Stimulated activated CD8-positive, alpha-beta memory T cell treated with anti-CD3 and anti-CD28 coated beads, Interleukin-12 subunit alpha, Interleukin-12 subunit beta, amount 100 ng/mL, for 24 hours (primary cell): ENCODE data around the gene TFR2.

Source experiments
- DNase-seq: peaks from one replicate; pipeline ENCODE4 v3.0.0-alpha.2; 2020; ENCODE audit errors: extremely low read depth

The TFR2 gene

GRCh38 chr7:100641463-100641859, at the start of gene TFR2:
TSS of gene TFR2 (minus strand) at chr7:100641552. CDS start at chr7:100641509, 43 bp downstream.
- no peak for DNase-seq

DNA sequence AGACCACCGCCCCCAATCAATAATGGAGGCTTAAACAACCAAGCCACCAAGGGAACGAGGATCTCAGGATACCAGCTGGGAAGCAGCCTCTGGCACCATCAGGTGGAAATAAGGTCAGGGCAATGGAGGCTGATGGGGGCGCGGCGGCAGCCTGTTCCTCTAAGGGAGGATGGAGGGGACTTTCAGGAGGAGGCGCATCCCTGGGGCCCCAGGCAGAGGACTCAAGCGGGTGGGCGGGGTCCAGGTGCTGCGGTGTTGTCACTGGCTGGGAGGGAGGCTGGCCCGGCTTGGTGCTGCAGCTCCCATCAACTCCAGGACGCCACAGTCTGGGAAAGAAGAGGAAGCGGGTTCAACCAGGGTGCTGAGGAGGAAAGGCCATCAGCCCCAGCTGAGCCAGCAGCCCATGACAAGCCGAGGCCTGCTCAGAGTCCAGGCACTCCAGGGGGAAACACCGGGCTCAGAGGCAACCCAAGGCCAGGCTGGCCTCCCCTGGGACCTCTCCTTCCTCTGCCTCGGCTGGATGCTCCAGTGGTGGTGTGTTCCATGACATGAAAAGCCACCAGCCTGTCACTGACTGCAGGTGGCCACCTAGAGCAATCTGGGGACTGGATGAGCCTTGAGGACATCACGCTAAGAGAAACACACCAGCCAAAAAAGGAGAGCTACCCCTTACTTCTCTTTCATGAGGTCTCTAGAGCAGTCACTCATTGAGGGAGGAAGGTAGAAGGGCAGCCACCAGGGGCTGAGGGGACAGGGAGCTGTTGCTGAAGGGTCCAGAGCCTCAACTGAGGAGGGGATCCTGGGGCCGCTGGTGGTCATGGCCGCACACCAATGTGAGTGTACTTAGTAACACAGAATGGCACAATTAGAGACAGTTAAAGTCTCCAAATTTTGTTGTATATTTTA, 48.1 kb upstream of the TFR2 start:
- no peak for DNase-seq

- no peak for DNase-seq
These were observed 47.0 kb upstream of the TFR2 start for GRCh38 chr7:100688326-100688860.

GRCh38 chr7:100687751-100688300, 46.5 kb upstream of the TFR2 start:
- DNase-seq = no peak

DNA sequence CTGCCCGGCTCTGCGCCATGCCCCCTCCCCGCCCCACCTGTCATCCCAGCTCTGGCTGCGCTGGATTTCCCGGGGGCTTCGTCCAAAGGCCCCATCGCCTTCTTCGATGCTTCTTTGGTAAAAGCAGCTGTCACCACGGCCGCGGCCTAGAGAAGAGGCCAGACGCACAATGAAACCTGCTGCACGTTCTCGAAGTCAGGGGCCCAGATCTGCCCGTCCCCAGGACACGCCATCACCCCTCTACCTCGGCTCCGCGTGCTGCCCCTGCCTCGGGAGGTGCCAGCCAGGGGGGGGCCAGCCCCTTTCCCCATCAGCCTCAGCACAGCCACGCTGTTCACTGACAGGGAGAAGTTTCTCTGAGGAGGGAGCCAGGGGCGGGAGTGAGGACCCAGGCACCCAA, 45.9 kb upstream of the TFR2 start:
- no peak for DNase-seq

- DNase-seq = no peak
These were observed 45.5 kb upstream of the TFR2 start for GRCh38 chr7:100686822-100687211.

- no peak for DNase-seq
These were observed 45.0 kb upstream of the TFR2 start for GRCh38 chr7:100686201-100686821.

- DNase-seq = no peak
These were observed 44.3 kb upstream of the TFR2 start for GRCh38 chr7:100685631-100686145.

- no peak for DNase-seq
These were observed 43.8 kb upstream of the TFR2 start for GRCh38 chr7:100685049-100685605.

DNA sequence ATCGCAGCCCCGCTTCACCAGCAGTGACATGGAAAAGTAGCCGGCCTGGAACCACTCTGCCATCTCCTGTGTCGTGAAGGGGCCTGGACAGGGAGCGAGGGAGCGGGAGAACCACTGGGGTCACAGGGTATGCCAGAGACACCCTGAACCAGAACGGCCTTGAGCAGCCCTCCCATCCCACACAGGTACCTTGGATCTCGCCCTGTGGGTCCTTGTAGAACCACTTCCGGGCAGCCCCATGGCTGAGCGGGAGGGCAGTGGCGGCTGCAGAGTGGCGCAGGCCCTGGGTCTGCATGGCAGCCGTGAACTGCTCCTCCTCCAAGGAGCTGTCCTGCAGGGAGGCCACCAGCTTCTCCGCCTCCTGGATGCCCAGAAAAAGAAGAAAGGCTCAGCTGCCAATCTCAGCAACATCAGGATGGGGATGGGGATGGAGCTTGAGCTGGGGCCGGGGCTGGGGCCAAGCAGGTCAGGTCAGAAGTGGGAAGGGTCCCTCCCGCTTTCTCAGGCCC, 43.2 kb upstream of the TFR2 start:
- no peak for DNase-seq

DNA sequence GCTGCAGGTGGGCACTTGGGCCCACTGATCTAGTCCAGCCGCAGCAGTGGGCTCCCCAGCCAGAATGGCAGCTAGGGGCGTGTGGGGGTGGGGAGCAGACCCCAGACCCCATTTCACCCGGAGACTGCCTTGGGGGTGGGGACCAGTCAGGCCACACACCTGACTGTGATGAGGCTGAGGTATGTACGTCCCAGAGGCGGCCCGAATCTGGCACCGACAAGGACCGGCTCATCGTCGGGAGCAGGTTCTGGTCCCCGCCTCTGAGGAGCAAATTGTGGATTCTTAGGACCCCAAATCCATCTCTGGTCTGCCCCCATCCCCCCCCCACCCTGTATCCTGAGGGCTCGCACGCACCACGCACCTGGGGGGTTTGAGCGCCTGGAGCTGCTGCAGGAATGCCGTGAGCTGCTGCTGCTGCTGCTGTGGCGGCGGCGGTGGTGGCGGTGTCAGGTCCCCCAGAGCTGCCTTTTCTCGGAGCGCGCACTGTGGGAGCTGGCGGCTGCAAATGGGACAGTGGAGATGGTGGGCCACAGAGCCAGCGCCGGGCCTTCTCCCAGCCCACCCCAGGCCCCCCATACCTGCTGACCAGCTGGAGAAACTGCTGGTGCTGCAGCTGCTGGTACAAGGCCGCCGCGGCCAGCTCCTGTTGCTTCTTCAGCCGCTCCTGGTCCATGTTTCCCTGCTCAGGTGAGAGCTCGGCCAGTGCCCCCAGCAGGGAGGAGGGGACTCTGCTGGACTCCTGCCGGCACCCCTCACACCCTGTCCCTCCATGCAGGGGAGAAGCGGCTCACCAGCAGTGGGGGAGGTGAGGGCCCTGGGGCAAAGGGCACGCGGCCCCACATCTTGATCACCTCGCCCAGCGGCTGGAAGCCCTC, 42.5 kb upstream of the TFR2 start:
- no peak for DNase-seq

GRCh38 chr7:100682991-100683658, 41.8 kb upstream of the TFR2 start:
- no peak for DNase-seq

- no peak for DNase-seq
These were observed 40.9 kb upstream of the TFR2 start for GRCh38 chr7:100682228-100682741.

GRCh38 chr7:100681491-100682227, 40.3 kb upstream of the TFR2 start:
- DNase-seq = no peak

DNA sequence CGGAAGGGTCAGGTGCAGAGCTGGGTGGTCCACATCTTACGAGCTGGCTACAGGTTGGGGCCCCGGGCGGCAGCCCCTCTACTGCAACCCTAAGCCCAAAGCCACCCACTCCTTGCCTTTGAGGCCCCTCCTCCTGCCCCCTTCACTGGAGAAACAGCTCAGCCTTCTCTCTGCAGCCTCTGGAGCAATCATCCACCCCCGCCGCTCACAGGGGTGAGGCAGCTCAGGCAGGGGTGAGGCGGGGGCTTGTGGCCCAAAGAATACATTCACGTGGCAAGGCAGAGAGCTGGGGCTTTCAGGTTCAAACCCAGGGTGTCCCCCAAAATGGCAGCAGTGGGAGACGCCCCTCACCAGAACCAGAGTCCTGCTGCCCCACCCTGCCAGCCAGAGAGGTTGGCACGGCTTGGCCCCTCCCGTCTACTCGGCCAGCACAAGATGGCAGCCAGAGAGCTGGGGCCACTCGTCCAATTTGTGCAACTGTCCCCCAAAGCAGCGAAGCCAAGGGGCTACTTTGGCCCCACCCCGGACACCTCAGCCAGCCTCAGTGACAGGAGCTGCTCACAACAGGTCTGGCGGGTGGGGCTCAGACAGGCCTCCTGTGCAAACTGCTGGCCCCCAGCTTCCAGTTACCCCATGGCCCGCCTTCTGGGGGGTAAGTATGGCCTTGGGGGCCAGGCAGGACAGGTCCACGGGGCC, 39.4 kb upstream of the TFR2 start:
- DNase-seq = no peak

GRCh38 chr7:100679927-100680575, 38.7 kb upstream of the TFR2 start:
- DNase-seq = no peak

DNA sequence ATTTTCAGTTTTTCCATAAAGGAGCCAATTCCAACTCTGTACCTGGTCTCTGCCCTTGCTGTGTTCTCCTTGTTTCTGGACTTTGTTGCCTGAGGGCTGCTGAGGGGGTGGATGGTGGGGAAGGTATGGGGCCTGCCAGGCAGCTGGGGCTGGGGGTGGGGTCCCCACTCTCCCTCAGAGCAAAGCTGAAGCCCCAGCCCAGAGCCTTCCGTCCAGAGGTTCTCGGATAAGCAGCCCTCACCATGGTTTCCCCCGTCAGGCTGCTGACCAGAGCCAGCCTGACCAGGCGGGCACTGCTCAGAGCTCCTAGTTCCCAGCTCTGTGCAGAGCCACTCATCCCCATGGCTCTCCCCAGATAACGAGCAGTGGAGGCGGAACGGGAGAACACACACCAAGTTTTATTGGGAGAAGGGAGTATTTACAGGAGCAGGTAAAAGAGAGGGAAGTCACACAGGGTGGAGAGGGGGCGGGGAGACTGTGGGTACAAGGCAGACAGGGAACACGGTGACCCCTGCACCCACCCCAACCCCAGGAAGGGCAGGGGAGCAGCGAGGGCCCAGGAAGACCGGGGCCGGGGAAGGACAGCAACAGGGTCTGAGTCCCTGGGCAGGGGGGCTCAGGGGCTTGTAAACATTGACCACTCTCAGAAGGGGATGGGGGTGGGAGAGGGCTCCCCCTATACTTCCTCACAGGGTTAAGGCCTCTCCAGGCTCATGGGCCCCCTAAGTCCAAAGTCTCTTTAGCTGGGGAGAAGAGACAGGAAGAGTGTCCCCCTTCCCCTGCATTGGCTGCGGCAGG, 38.0 kb upstream of the TFR2 start:
- DNase-seq = no peak
